Osteoblast (primary cell): Measurements from ENCODE around the gene GNE. TPM values are rescaled to one million over a fixed set of nuclear protein-coding genes. Genes with fewer than 3 reads are reported as not detected.

Source experiments
- DNase-seq: peaks from one replicate; pipeline ENCODE4 v3.0.0; 2011; ENCODE audit warnings: low spot score, mixed read lengths; ENCODE audit not compliant: insufficient read length; ENCODE audit errors: missing footprints
- H2AFZ ChIP-seq: 2 replicates; pipeline ENCODE4 v1.6.0; 2011; ENCODE audit warnings: mild to moderate bottlenecking, low read length
- H3K27ac ChIP-seq: 2 replicates; pipeline ENCODE4 v1.5.1; 2011; ENCODE audit warnings: mild to moderate bottlenecking, low read depth, low read length, moderate library complexity
- H3K27me3 ChIP-seq: 2 replicates; pipeline ENCODE4 v1.6.0; 2012; ENCODE audit warnings: mild to moderate bottlenecking, control low read depth, inconsistent platforms, low read length, moderate library complexity; ENCODE audit not compliant: insufficient read depth
- H3K36me3 ChIP-seq: 2 replicates; pipeline ENCODE4 v1.5.1; 2011; ENCODE audit warnings: mild to moderate bottlenecking, low read length, control low read depth, moderate library complexity; ENCODE audit not compliant: insufficient read depth
- H3K4me1 ChIP-seq: 2 replicates; pipeline ENCODE4 v1.5.1; 2011; ENCODE audit warnings: mild to moderate bottlenecking, low read length, control low read depth, moderate library complexity; ENCODE audit not compliant: insufficient read depth
- H3K4me2 ChIP-seq: 2 replicates; pipeline ENCODE4 v1.6.0; 2011; ENCODE audit warnings: mild to moderate bottlenecking, low read length; ENCODE audit not compliant: insufficient read depth
- H3K4me3 ChIP-seq: fragments of 200-600 bp; sonication (generic); 3 replicates; pipeline ENCODE4 v1.5.1; 2012; ENCODE audit warnings: mild to moderate bottlenecking, low read length, inconsistent platforms; ENCODE audit not compliant: insufficient read depth
- H3K79me2 ChIP-seq: 2 replicates; pipeline ENCODE4 v1.6.0; 2012; ENCODE audit warnings: mild to moderate bottlenecking, low read length, control low read depth, inconsistent platforms; ENCODE audit not compliant: insufficient read depth
- H3K9me3 ChIP-seq: 2 replicates; pipeline ENCODE4 v1.5.1; 2011; ENCODE audit warnings: low read depth, low read length, control low read depth
- H4K20me1 ChIP-seq: 2 replicates; pipeline ENCODE4 v1.6.0; 2012; ENCODE audit warnings: mild to moderate bottlenecking, low read length, control low read depth; ENCODE audit not compliant: insufficient read depth
- CTCF ChIP-seq: IDR thresholded peaks from 2 replicates; pipeline ENCODE4 v1.5.1; 2011; ENCODE audit warnings: mild to moderate bottlenecking, low read depth, low read length, moderate library complexity; ENCODE audit errors: extremely low read depth
- small RNA-seq: library from RNA; depleted of rRNA; stranded (forward); fragments of <200 nt; gene quantifications from one replicate; pipeline ENCODE3, GENCODE V24; 2012
- total RNA-seq: library from RNA; depleted of rRNA; stranded (reverse); fragments of >200 nt; gene quantifications from 2 replicates; pipeline ENCODE4 v1.2.3, GENCODE V29; 2012

The GNE gene
- total RNA-seq, 1 donor: 25.3 TPM

DNA sequence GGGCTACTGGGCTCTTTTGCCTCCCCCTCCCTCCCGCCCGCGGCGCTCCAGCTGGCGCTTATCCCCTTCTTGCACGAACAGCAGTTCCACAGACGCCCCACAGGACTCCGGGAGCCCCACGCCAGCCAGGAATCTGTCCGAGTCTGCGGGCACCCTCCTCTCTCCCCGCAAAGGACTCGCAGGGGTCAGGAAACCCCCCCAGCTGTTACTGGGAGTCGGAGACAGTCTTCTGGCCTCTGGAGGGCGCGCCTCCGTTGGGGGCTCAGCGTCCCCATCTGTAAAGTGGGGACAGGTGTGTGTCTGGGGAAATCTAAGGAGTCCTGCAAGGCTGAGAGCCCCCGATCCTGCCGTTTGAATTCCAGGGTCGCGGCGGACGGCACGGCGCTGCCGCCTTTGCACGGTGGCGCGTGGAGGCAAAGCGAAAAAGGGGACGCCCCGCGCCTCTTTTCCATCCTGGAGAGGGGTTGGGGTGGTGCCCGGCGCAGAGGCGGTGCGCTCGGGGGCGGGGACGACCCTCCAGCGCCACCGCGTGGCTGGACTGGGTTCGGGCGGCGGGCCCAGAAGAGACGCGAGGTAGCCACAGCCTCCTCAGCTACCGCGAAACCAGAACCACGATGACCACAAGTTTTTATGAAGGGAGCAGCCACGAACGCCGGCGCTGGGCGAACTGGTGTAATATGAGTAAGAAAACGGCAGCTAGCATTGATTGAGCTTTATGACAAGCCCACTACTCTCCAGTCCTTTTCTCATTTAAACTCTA lies 91.9 kb downstream of the GNE start:
- peak; percentile 80 for TF ChIP-seq CTCF
- H3K4me1 ChIP-seq: peaks cover 44% of the 10 kb centered on the region
- H3K36me3 ChIP-seq: no peaks in the 10 kb centered on the region
- no peaks in the 10 kb centered on the region for H3K79me2 ChIP-seq
- peak overlapping the region; percentile 81 for H3K4me3 ChIP-seq
- H3K27me3 ChIP-seq: no peaks in the 10 kb centered on the region
- peak overlapping the region; percentile 83 for H2AFZ ChIP-seq
- no peaks in the 10 kb centered on the region for H3K9me3 ChIP-seq
- no peaks in the 10 kb centered on the region for H4K20me1 ChIP-seq
- peak overlapping the region; percentile 58 for H3K4me2 ChIP-seq
- DNase-seq: peak; percentile 97
- peak overlapping the region; percentile 31 for H3K27ac ChIP-seq

- TF ChIP-seq CTCF: no peak
- Histone ChIP-seq H3K4me3 (peak overlapping the region; percentile 81), H3K4me2 (peak overlapping the region; percentile 58), H2AFZ (peak overlapping the region; percentile 28), H3K4me1 (peaks cover 49% of the 10 kb centered on the region), H3K36me3 (no peaks in the 10 kb centered on the region), H3K79me2 (no peaks in the 10 kb centered on the region), H3K27me3 (no peaks in the 10 kb centered on the region), H3K27ac (peak overlapping the region; percentile 31), H3K9me3 (no peaks in the 10 kb centered on the region), H4K20me1 (no peaks in the 10 kb centered on the region)
- DNase-seq: peak; percentile 93
Observed at GRCh38 chr9:36165826-36166167, 92.5 kb downstream of the GNE start.

DNA sequence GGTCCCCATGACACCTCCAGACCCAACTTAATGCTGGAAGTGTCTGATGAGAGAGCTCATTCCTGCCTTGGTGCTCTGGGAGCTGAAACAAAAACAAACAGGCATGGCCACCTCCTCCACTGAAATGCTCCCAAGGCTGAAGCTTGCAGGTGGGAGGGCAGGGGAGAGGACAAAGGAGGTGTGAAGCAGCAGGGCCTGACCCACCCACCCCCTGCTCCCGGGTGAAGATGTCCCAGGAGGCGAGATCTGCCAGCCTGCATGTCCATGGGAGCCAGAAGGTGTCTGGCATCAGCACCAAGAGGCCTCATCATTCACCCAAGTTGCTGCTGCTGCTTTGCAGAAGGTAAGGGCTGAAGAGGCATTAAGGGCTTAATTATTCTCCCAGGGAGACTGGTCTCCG lies 93.3 kb downstream of the GNE start:
- H2AFZ ChIP-seq: no peak overlapping the region

More for the DNA sequence above, 93.3 kb downstream of the GNE start:
- Histone ChIP-seq H3K79me2 (no peaks in the 10 kb centered on the region), H3K4me1 (peaks cover 57% of the 10 kb centered on the region), H3K4me2 (no peak overlapping the region), H3K36me3 (no peaks in the 10 kb centered on the region), H3K27ac (peak overlapping the region; percentile 78), H3K27me3 (no peaks in the 10 kb centered on the region), H3K9me3 (no peaks in the 10 kb centered on the region), H4K20me1 (no peaks in the 10 kb centered on the region), H3K4me3 (no peak overlapping the region)
- DNase-seq: peak; percentile 67
- TF ChIP-seq CTCF: no peak

Small RNAs within 50 kb of the gene (small RNA-seq; reads per million reads assigned to genes)
- gene RNU4-53P: not detected

Other genes starting within 250 kb of the GNE start
- gene RECK, start 221.5 kb downstream of the GNE start, total RNA-seq: 31.2 and 31.5 TPM in 2 replicates
- gene GLIPR2, start 121.7 kb downstream of the GNE start, total RNA-seq: 33.3 and 38.4 TPM in 2 replicates
- gene CCIN, start 89.1 kb downstream of the GNE start, total RNA-seq: 1.2 and 2.2 TPM in 2 replicates
- gene CLTA, start 67.5 kb downstream of the GNE start, total RNA-seq: 253 and 262 TPM in 2 replicates
- 12.4 and 12.7 TPM in 2 replicates for gene RNF38, start 141.8 kb upstream of the GNE start, total RNA-seq